NCI-H1092 (cell line): ENCODE measurements around the gene LSM2.
"Not testable (repeated sequence)": the region's sequence is repeated elsewhere in the genome, so short reads cannot be mapped to it uniquely, and the experiment has no call there.

Source experiments
- DNase-seq: peaks from one replicate; lab custom pipeline; 2025; lab: John Stamatoyannopoulos, UW

Gene LSM2

DNA sequence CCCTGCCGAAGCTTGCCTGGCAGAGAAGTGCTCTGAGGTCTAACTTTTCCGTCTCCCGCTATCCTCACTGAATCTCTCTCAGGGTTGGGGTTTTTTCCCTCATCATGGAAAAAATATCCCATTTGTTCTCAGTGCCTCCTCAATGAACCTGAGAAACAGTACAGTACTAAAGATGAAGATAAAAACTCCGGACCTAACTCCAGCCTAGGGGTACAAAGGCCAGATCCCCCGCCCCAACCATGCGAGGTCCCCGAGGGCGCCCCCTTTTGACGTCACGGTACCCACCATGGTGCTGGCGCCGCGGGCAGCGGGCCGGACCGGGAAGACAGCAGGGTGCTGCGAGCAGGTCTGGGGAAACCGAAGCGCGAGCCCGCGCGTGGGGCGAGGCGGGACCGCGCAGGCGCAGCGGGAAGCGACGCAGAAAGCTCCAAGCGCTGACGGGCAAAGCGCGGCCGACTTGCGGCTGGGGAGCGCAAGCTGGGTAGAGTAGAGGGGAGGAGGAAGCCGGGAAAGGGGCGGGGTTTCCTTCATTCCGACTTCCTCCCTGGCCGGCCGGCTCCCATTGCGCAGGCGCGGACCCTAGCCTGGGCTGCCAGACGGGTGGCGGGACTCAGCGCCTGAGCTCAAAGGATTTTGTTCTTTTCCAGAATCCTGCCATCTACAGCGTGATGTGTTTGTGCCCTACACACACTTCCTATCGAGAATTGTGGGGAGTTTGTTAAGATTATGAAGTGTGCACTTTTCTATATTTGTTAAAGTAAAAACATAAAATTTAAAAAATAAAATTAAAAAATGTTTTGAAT, at the start of gene LSM2:
Gene LSM2 (minus strand): TSS at position 497 of the 803 bp plus-strand sequence. CDS start 209 bp downstream, at position 288.
- DNase-seq, result peak; percentile 88

DNA sequence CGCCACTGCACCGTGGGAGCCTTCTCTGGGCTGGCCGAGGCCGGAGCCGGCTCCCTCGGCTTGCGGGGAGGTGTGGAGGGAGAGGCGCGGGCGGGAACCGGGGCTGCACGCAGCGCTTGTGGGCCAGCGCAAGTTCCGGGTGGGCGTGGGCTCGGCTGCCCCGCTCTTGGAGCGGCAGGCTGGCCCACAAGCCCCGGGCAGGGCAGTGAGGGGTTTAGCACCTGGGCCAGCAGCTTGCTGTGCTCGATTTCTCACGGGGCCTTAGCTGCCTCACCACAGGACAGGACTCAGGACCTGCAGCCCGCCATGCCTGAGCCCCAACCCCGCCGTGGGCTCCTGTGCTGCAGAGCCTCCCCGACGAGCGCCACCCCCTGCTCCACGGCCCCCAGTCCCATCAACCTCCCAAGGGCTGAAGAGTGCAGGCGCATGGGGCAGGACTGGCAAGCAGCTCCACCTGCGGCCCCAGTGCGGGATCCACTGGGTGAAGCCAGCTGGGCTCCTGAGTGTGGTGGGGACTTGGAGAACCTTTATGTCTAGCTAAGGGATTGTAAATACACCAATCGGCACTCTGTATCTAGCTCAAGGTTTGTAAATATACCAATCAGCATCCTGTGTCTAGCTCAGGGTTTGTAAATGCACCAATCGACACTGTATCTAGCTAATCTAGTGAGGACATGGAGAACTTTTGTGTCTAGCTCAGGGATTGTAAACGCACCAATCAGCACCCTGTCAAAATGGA, 45.4 kb upstream of the LSM2 start:
- not testable (repeated sequence) for DNase-seq

DNA sequence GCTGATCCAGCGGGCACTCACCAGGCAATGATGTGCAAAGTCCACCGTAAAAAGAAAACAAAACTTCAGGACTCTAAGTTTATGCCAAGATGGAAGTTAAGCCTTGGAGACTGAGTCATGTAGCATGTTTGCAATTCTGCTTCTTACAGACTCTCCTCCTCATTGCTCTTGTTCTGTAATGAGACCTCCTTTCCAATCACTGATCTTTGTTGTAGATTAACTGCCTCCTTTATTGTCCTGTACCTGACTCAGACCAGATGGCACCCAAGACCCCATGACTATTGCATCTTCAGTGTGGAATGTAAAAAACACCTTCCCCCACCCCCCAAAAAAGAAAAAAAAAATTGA, 44.7 kb upstream of the LSM2 start:
- no peak for DNase-seq

DNA sequence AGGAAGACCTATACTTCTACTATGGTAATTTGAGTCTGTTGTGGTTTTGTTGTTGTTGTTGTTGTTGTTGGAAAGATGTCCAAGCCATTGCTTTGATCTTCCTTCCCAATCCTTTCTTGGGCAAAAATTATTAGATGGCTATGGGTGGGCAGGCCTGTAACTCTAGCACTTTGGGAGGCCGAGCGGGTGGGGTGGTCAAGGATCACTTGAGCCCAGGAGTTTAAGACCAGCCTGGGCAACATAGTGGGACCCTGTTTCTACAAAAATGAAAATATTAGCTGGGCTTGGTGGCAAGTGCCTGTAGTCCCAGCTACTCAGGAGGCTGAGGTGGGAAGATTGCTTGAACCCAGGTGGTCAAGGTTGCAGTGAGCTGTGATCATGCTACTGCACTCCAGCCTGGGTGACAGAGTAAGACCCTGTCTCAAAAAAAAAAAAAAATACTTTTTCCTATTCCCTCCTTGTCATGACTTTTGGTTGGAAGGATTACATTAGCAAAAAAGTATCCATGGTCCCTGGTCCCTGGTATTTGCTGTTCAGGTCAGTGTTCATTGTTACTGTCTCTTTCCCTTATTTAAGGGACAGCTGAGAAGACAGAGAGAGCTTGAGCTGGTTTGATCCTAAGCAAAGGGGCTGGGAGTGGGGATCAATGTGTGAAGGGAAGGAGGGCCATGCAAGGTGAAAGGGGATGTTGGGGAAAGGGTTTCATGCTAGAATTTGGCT, 44.2 kb upstream of the LSM2 start:
- DNase-seq, result no peak

DNA sequence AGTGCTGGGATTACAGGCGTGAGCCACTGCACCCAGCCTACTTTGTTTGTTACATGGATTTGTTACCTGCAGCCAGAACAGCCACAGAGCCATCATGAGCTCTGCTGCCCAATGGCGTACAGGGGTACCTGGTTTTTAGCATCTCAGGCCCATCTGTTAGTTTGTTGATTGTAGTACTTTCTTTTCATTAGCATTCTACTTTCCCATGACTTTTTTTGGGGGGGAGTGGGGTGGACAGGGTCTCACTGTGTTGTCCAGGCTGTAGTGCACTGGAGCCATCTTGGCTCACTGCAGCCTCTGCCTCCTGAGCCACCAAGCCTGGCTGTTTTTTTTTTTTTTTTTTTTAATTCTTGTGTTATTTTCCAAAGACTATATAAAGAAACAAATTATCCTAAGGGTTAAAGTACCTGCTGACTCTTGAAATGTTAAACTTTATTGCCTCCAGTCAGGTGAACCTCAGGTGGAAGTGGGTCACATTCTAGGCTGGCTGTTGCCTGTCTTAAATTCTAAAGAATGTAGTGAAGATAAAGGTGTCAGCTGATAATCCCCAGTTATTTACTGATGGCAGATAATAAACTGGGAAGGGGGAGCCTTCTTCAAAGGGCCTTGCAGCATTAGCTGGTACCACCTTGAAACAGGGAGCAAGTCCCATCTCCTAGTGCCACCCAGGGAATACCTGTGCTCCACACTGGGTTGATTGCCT, 40.7 kb upstream of the LSM2 start:
- no peak for DNase-seq

DNA sequence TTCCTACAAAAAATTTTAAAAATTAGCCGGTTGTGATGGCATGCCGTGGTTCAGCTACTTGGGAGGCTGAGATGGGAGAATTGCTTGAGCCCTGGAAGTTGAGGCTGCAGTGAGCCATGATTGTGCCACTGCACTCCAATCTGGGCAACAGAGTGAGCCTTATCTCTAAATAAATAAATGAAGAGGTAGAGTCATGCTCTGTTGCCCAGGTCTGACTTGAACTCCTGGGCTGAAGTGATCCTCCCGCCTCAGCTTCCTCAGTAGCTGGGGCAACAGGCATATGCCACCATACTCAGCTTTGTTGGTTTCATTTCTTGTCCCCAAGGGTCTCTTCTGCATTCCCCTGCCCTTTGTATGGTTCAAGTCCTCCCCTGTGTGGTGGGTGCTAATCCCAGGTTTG, 37.7 kb upstream of the LSM2 start:
- DNase-seq, result no peak

DNA sequence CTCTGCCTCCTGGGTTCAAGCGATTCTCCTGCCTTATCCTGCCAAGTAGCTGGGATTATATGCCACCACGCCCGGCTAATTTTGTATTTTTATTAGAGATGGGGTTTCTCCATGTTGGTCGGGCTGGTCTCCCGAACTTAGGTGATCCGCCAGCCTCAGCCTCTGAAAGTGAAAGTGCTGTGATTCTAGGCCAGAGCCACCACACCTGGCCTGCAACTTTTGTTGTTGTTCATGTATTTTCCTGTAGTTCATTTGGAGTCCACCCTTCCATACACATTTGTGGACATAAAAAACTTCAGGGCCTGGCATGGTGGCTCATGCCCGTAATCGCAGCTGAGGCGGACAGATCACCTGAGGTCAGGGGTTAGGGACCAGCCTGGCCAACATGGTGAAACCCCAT, 35.3 kb upstream of the LSM2 start:
- no peak for DNase-seq

DNA sequence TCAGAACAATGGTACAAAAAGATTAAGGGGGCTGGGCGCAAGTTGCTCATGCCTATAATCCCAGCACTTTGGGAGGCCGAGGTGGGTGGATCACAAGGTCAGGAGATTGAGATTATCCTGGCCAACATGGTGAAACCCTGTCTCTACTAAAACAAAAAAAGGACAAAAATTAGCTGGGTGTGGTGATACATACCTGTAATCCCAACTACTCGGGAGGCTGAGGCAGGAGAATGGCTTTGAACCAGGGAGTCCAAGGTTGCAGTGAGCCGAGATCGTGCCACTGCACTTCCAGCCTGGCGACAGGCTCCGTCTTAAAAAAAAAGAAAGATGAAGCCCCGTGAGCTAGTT, 33.0 kb upstream of the LSM2 start:
- not testable (repeated sequence) for DNase-seq

DNA sequence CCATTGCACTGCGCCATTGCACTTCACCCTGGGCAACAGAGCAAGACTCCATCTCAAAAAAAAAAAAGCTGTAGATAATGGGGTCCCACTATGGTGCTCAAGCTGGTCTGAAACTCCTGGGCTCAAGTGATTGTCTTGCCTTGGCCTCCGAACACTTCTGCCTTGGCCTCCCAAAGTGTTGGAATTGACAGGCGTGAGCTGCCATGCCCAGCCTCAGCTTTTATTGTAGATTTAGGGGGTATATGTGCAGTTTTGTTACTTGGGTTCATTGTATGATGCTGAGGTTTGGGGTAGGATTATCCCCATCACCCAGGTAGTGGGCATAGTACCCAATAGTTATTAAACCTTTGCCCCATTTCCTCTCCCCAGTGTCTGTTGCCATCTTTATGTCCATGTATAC, 32.2 kb upstream of the LSM2 start:
- no peak for DNase-seq

DNA sequence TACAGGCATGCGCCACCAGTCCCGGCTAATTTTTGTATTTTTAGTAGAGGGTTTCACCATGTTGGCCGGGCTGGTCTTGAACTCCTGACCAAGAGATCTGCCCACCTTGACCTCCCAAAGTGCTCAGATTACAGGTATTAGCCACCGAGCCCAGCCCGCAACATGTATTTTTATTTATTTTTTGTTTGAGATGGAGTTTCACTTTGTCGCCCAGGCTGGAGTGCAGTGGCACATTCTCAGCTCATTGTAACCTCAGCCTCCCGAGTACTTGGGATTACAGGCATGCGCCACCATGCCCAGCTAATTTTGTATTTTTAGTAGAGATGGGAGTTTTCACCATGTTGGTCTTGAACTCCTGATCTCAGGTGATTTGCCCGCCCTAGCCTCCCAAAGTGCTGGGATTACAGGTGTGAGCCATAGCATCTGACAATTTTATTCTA, 31.4 kb upstream of the LSM2 start:
- not testable (repeated sequence) for DNase-seq

DNA sequence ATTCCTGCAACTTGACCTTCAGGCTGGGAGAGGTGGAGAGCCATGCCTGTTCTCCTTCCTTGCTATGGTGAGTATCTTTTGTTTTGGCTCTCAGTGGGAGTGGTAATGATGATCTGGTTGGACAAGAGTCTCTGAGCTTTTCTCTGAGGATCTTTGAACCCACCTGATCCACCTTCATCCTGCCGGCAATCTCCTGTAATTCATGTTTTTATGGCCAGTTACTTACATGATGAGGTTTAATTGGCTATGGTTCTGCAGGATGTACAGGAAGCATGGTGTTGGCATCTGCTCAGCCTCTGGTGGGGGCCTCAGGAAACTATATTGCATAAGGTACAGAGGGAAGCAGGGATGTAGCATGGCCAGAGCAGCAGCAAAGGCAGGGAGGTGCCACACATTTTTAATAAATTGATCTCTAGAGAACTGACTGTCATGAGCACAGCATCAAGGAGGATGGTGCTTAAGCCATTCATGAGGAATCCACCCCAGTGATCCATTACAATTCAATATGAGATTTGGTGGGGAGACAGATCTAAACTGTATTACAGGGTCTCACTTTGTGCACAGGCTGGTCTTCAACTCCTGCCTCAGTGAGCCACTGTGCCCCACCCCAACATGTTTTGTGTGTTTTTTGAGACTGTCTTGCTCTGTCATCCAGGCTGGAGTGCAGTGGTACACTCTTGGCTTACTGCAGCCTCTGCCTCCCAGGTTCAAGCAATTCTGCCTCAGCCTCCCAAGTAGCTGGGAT, 30.8 kb upstream of the LSM2 start:
- DNase-seq, result no peak

DNA sequence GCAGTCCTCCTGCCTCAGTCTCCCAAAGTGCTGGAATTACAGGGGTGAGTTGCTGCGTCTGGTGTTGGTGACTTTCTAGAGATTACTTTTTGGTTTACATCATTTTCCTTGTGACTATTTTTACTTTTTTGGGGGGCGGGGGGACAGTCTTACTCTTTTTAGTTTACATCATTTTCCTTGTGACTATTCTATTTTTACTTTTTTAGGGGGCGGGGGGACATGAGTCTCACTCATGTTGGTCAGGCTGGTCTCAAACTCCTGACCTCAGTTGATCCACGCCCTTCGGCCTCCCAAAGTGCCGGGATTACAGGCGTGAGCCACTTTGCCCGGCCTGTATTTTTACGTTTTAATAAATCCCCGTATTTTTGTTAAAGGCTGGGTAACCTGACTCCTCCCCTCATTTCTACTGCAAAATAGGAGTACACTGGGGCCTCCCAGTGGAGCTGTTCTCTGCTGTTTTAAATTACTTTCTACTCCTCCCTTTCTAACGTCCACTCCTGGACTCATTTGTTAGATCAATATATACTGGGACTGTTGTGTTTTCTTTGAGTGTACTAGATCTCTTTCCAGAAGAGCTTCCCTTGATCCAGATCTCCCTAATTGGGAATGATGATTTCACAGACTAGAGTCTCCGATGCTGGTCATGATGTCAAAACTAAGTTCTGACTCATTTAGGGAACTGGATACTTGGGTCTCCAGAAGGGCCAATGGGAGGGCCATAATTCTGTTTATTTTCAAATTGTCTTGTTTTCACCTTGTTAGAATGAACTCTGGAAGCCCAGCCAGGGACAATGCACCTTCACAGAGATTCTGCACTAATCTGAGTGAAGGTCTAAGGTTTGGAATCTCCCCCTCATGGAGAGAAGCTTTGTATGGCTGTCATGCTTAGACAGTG, 30.0 kb upstream of the LSM2 start:
- DNase-seq, result no peak

DNA sequence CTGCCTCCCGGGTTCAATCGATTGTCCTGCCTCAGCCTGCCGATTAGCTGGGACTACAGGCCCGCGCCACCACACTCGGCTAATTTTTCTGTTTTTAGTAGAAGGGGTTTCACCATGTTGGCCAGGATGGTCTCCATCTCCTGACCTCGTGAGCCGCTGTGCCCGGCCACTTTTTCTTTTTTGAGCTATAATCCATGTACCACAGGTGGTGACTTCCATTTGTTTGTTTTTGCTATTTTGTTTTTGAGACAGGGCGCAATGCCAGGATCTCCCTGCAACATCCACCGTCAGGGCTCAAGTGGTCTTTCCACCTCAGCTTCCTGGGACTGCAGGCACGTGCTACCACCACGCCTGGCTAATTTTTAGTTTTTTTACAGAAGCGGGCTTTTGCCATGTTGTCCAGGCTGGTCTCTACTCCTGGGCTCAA, 29.3 kb upstream of the LSM2 start:
- DNase-seq, result no peak

DNA sequence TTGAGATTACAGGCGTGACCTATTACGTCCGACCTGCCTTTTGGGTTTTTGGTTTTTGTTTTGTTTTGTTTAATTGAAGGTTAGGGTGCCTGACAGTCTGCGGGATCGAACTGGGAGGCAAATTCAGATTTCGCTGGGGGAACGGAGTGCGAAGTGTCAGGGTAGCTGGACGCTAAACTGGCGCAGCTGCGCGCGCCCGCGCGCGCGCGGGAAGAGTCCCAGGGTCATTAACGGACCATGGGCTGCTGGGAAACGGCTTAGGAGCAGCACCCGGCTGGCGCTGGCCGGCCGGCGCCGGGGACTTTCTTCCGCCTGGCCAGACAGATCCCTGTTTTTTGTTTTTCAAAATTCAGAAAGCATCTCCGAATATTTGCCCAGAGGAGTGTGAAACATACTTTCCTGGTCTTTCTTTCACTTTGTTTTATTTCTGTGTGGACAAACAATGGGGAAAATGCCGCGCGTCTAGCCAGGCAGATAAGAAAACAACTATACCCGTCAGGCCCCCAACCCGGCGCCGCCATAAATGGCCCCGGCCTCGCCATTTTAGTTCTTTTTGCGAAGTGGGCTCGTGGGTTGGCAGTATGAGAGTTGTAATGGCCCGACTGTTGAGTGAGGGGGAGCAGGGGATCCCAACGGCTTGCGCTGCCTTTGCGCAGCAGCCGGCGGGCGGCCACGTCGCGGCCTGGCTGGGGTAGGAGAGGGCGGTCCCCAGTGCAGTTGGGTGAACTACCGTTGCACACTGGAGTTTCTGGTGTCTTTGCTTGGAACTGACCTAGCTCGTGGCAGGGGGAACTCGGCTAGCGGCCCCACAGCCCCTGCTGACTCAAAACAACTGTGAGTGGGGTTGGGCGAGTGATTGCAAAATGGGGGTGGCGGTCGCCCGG, 27.8 kb upstream of the LSM2 start:
- DNase-seq, result peak; percentile 80

DNA sequence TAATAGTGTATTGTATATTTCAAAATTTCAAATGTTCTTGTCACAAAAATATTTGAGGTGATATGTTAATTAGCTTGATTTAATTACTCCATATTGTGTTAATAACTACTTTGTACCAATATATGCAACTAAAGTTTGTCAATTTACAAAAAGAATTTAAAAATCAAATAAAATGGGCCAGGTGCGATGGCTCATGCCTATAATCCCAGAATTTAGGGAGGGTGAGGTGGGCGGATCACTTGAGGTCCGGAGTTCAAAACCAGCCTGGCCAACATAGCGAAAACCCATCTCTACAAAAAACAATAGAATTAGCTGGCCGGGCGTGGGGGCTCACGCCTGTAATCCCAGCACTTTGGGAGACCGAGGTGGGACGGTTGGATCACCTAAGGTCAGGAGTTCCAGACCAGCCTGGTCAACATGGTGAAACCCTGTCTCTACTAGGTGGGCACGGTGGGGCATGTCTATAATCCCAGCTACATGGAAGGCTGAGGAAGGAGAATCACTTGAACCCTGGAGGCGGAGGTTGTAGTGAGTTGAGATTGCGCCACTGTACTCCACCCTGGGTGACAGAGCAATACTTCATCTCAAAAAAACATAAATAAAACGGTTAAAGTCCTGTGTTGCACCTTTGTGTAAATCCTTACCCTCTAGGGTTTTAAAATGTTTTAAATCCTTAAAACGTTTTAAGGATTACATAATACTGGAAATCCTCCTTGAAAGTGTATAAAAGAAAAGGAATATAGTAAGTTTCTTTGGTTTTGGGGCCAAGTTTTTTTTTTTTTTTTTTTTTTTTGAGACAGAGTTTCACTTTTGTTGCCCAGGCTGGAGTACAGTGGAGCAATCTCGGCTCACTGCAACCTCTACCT, 24.8 kb upstream of the LSM2 start:
- DNase-seq, result no peak

DNA sequence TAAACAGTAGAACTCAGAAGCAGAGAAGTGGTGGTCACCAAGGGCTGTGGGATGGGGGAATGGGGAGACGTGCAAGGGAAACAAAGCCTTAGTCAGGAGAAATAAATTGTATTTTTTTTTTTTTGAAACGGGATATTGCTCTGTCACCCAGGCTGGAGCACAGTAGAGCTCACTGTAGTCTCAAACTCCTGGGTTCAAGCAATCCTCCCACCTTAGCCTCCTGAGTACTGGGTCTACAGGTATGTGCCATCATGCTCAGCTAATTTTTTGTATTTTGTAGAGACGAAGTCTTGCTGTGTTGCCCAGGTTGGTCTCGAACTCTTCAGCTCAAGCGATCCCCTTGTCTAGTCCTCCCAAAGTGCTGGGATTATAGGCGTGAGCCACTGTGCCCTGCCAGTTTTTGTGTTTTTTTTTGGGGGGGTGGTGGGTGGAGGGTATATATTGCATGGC, 24.1 kb upstream of the LSM2 start:
- DNase-seq, result no peak

DNA sequence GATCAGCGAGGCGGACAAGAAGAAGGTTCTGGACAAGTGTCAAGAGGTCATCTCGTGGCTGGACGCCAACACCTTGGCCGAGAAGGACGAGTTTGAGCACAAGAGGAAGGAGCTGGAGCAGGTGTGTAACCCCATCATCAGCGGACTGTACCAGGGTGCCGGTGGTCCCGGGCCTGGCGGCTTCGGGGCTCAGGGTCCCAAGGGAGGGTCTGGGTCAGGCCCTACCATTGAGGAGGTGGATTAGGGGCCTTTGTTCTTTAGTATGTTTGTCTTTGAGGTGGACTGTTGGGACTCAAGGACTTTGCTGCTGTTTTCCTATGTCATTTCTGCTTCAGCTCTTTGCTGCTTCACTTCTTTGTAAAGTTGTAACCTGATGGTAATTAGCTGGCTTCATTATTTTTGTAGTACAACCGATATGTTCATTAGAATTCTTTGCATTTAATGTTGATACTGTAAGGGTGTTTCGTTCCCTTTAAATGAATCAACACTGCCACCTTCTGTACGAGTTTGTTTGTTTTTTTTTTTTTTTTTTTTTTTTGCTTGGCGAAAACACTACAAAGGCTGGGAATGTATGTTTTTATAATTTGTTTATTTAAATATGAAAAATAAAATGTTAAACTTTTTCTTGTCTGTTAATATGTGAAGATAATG, 23.0 kb upstream of the LSM2 start:
- no peak for DNase-seq
